ENCODE results near the gene ENO1. TPM values are rescaled to one million over a fixed set of nuclear protein-coding genes. Genes with fewer than 3 reads are reported as not detected.

The ENO1 gene
- total and polyA plus RNA-seq, 9 of the 15 experiments (the other 6 are each of a cell fraction or from before 2014, with no cell fraction given): 2,249 to 7,472 (median 2,868) TPM

GRCh38 chr1:8876087-8876486 is 2.4 kb downstream of the ENO1 start (continued):
- TF ChIP-seq GABPA (tag; conservative IDR thresholded peaks at IDR 0.05; ENCODE audit: low read depth) (0 out of 2 replicates have a peak, but pooled peaks have one; percentile 2), SMAD2 (IDR thresholded peaks at IDR 0.05; ENCODE audit: low read depth, low read length) (no peak)

- no peak for ATAC-seq
- ChIA-PET CTCF (ENCODE audit: low intra/inter-chr PET ratio) (no interaction called here), POLR2A (interaction anchor here (0.7 to 9.5 kb wide), 3 partner anchors 11 to 292 kb away, joined by 3 to 219 read pairs (median 4); no protein-coding TSS in a partner anchor)
- Histone ChIP-seq H3K4me3 (peak overlapping the region; percentile 82), H2AFZ (ENCODE audit: low read depth, low read length) (no peak overlapping the region), H3K9me3 (replicated peaks; ENCODE audit: control insufficient read depth, insufficient read depth, low read depth, low read length) (no peaks in the 10 kb centered on the region), H3K79me2 (ENCODE audit: control insufficient read depth, insufficient read depth, low read length) (peaks cover 96% of the 10 kb centered on the region), H3K9me1 (ENCODE audit: control insufficient read depth, insufficient read depth, low read length) (peaks cover 9% of the 10 kb centered on the region), H3K27me3 (ENCODE audit: control insufficient read depth in 2 of 2, insufficient read depth in 2 of 2, low read length in 2 of 2) (no peaks in the 10 kb centered on the region), H3K4me2 (ENCODE audit: insufficient read depth, low read length) (peak overlapping the region; percentile 98), H3K4me1 (replicated peaks in 1 of 2; ENCODE audit: control insufficient read depth in 2 of 2, insufficient read depth in 2 of 2, low read length in 2 of 2) (peaks cover 30 to 40% of the 10 kb centered on the region in 2 experiments), H3K36me3 (ENCODE audit: control insufficient read depth, insufficient read depth, low read length) (peaks cover 74% of the 10 kb centered on the region), H3K27ac (ENCODE audit: extremely low read depth, low read depth, low read length) (peak overlapping the region; percentile 99), H4K20me1 (replicated peaks; ENCODE audit: control insufficient read depth, insufficient read depth, low read length) (peaks cover 61% of the 10 kb centered on the region), H3K9ac (ENCODE audit: insufficient read depth in 1 of 2, low read depth in 2 of 2, low read length in 2 of 2) (peak overlapping the region; percentile 82 to 99)
- 7% methylated on average over 7 of the region's 7 CpGs for WGBS (ENCODE audit: insufficient coverage, low coverage, missing lambda C conversion rate)
- no peak for DNase-seq (ENCODE audit: extremely low read depth in 1 of 4, low spot score in 3 of 4)
- intact Hi-C loops (cut with micrococcal nuclease) (no loop called here), in situ Hi-C loops (cut with MboI) (no loop called here)
- FAIRE-seq: no peak
- no TSS peak for BruUV-seq (replicated peaks)
- TF ChIP-seq MXI1 (IDR thresholded peaks at IDR 0.05; ENCODE audit: low read depth, low read length): 0 out of 2 replicates have a peak, but pooled peaks have one; percentile 18
- no peak for TF ChIP-seq KHSRP (IDR thresholded peaks at IDR 0.05)
- TF ChIP-seq POLR2A (conservative IDR thresholded peaks at IDR 0.05): peak; percentile 57
- TF ChIP-seq ZSCAN32 (CRISPR knock-in tag; IDR thresholded peaks at IDR 0.05): no peak
- no peak for TF ChIP-seq THRAP3 (IDR thresholded peaks at IDR 0.05; ENCODE audit: borderline replicate concordance)
- TF ChIP-seq KDM2B (CRISPR knock-in tag; IDR thresholded peaks at IDR 0.05): no peak
- TF ChIP-seq GTF2E2 (tag; IDR thresholded peaks at IDR 0.05): no peak
- TF ChIP-seq GABPA (tag; conservative IDR thresholded peaks at IDR 0.05; ENCODE audit: low read depth): 0 out of 2 replicates have a peak, but pooled peaks have one; percentile 2
- no peak for TF ChIP-seq ZNF316 (IDR thresholded peaks at IDR 0.05)
- TF ChIP-seq, protein P1, sequence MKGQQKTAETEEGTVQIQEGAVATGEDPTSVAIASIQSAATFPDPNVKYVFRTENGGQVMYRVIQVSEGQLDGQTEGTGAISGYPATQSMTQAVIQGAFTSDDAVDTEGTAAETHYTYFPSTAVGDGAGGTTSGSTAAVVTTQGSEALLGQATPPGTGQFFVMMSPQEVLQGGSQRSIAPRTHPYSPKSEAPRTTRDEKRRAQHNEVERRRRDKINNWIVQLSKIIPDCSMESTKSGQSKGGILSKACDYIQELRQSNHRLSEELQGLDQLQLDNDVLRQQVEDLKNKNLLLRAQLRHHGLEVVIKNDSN (CRISPR knock-in tag; IDR thresholded peaks at IDR 0.05): no peak
- TF ChIP-seq, protein P2, sequence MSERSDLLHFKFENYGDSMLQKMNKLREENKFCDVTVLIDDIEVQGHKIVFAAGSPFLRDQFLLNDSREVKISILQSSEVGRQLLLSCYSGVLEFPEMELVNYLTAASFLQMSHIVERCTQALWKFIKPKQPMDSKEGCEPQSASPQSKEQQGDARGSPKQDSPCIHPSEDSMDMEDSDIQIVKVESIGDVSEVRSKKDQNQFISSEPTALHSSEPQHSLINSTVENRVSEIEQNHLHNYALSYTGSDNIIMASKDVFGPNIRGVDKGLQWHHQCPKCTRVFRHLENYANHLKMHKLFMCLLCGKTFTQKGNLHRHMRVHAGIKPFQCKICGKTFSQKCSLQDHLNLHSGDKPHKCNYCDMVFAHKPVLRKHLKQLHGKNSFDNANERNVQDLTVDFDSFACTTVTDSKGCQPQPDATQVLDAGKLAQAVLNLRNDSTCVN (CRISPR knock-in tag; IDR thresholded peaks at IDR 0.05): no peak
- TF ChIP-seq THAP12 (CRISPR knock-in tag; IDR thresholded peaks at IDR 0.05): no peak
- no peak for TF ChIP-seq BMI1 (IDR thresholded peaks at IDR 0.05; ENCODE audit: low read length)
- no peak for TF ChIP-seq ZNF561 (CRISPR knock-in tag; conservative IDR thresholded peaks at IDR 0.05)
- peak; percentile 67; the same call in 1 of the 2 replicates for TF ChIP-seq HDGF (IDR thresholded peaks at IDR 0.05)
- no peak for TF ChIP-seq LEF1 (IDR thresholded peaks at IDR 0.05)
Observed at GRCh38 chr1:8875216-8875861, 3.1 kb downstream of the ENO1 start.
